GM18868 (cell line): Measurements from ENCODE around the gene SDHAF4.
"Not testable (repeated sequence)": the region's sequence is repeated elsewhere in the genome, so short reads cannot be mapped to it uniquely, and the experiment has no call there.

ENCODE experiments used
- ATAC-seq: cut with Tn5 transposase; IDR thresholded peaks from one replicate; pipeline ENCODE4 v1.9.1; 2021; ENCODE audit warnings: mild to moderate bottlenecking, moderate library complexity; ENCODE audit not compliant: unreplicated experiment

SDHAF4 gene

GRCh38 chr6:70592391-70593117, 25.8 kb downstream of the SDHAF4 start:
- ATAC-seq = no peak

GRCh38 chr6:70593118-70593486, 26.4 kb downstream of the SDHAF4 start:
- no peak for ATAC-seq

GRCh38 chr6:70599187-70599586, 32.5 kb downstream of the SDHAF4 start:
- ATAC-seq = no peak

- ATAC-seq = no peak
Observed at GRCh38 chr6:70601014-70601413, 34.3 kb downstream of the SDHAF4 start.

- no peak for ATAC-seq
Observed at GRCh38 chr6:70604254-70604653, 37.5 kb downstream of the SDHAF4 start.

- not testable (repeated sequence) for ATAC-seq
Observed at GRCh38 chr6:70607371-70607770, 40.6 kb downstream of the SDHAF4 start.

GRCh38 chr6:70609181-70609580, 42.5 kb downstream of the SDHAF4 start:
- not testable (repeated sequence) for ATAC-seq

GRCh38 chr6:70616728-70617260, 50.1 kb downstream of the SDHAF4 start:
- ATAC-seq = no peak

- ATAC-seq = no peak
Observed at GRCh38 chr6:70620746-70621145, 54.0 kb downstream of the SDHAF4 start.

GRCh38 chr6:70622461-70622860, 55.7 kb downstream of the SDHAF4 start:
- ATAC-seq = no peak

GRCh38 chr6:70625436-70625835, 58.7 kb downstream of the SDHAF4 start:
- ATAC-seq = no peak

GRCh38 chr6:70627500-70628254, 60.9 kb downstream of the SDHAF4 start:
- ATAC-seq = no peak

- no peak for ATAC-seq
Observed at GRCh38 chr6:70629929-70630328, 63.2 kb downstream of the SDHAF4 start.

GRCh38 chr6:70633870-70634269, 67.1 kb downstream of the SDHAF4 start:
- no peak for ATAC-seq

GRCh38 chr6:70636596-70636995, 69.9 kb downstream of the SDHAF4 start:
- ATAC-seq = no peak

GRCh38 chr6:70638468-70638867, 71.7 kb downstream of the SDHAF4 start:
- ATAC-seq = no peak
